Activated CD4-positive, alpha-beta memory T cell treated with anti-CD3 and anti-CD28 coated beads for 36 hours (primary cell): ENCODE measurements around the gene IQSEC1. TPM values are rescaled to one million over a fixed set of nuclear protein-coding genes. Genes with fewer than 3 reads are reported as not detected.
"Not testable (repeated sequence)": the region's sequence is repeated elsewhere in the genome, so short reads cannot be mapped to it uniquely, and the experiment has no call there.

Experiments used
- CTCF ChIA-PET: fragments of 350-600 bp; sonication (Branson Sonifier 250); formaldehyde crosslinking; loops from one replicate; lab custom pipeline; 2021; ENCODE audit warnings: antibody characterized with exemption, inconsistent platforms; lab: Charles Lee
- POLR2A ChIA-PET: fragments of 350-600 bp; sonication (Branson Sonifier 250); formaldehyde crosslinking; loops from one replicate; lab custom pipeline; 2021; ENCODE audit warnings: antibody characterized with exemption; lab: Charles Lee
- DNase-seq: peaks from one replicate; pipeline ENCODE4 v3.0.0-alpha.2; 2020
- H3K27ac Mint-ChIP-seq: one replicate; pipeline ENCODE4 v1.8.0; 2021; ENCODE audit warnings: mixed read lengths
- H3K27me3 Mint-ChIP-seq: one replicate; pipeline ENCODE4 v1.8.0; 2021; ENCODE audit warnings: mixed read lengths
- H3K36me3 Mint-ChIP-seq: one replicate; pipeline ENCODE4 v1.8.0; 2021; ENCODE audit warnings: mixed read lengths
- H3K4me1 Mint-ChIP-seq: one replicate; pipeline ENCODE4 v1.8.0; 2021; ENCODE audit warnings: low read depth, mixed read lengths
- H3K4me3 Mint-ChIP-seq: one replicate; pipeline ENCODE4 v1.8.0; 2021; ENCODE audit warnings: mild to moderate bottlenecking, mixed read lengths
- H3K9me3 Mint-ChIP-seq: one replicate; pipeline ENCODE4 v1.8.0; 2021; ENCODE audit warnings: mixed read lengths
- intact Hi-C: fragments of 100-400 bp; cut with micrococcal nuclease; formaldehyde crosslinking; loops from one replicate; pipeline ENCODE4 v1.15.1; 2023
- total RNA-seq, 2 experiments: library from RNA; stranded (reverse); gene quantifications; one replicate each; pipeline ENCODE4 v1.2.3, GENCODE V29; 2021

Gene IQSEC1
- total RNA-seq, 2 experiments from 2014 or later: 42.5 to 43.8 TPM

DNA sequence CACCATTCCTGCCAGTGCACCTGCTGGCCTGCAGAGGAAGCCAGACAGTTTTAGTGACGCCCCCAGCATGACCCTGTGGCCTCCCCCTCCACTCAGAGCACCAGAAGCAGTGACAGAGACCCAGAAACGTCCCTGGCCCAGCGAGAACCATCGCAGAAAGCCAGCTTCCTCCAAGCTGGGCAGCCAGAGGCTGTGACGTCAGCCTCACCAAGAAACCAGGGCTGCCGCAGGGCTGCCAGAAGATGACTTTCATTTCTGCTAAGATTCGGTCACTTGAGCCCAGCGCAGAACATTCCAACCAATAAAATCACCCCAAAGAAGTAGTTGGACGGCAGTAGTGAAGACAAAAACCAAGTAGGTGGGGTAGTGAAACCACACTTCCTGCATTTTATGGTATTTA, 202.3 kb downstream of the IQSEC1 start:
- CTCF ChIA-PET: interaction anchor here (0.6 to 1.3 kb wide), 3 partner anchors 18 to 29 kb away, joined by 3 to 4 read pairs (median 3); no protein-coding TSS in a partner anchor
- H3K4me1 Mint-ChIP-seq: peaks cover 13% of the 10 kb centered on the region

GRCh38 chr3:12869035-12869621, 204.1 kb downstream of the IQSEC1 start:
- intact Hi-C loops: loop anchor here (2.0 kb wide), 2 partner anchors 28 to 116 kb away; partner anchors contain the start of gene RPL32
- Mint-ChIP-seq H3K27me3 (peaks cover 19% of the 10 kb centered on the region), H3K4me1 (peaks cover 13% of the 10 kb centered on the region), H3K4me3 (no peak overlapping the region), H3K36me3 (no peaks in the 10 kb centered on the region), H3K9me3 (peaks cover 10% of the 10 kb centered on the region), H3K27ac (no peak overlapping the region)
- ChIA-PET POLR2A (interaction anchor here (1.2 kb wide), 1 partner anchor 27 kb away, joined by 3 read pairs; the partner anchor contains the start of gene RPL32), CTCF (interaction anchor here (1.0 to 3.3 kb wide), 5 partner anchors 14 to 126 kb away, joined by 3 to 28 read pairs (median 9); partner anchors contain the start of gene RPL32)
- DNase-seq: peak; percentile 61

More for the DNA sequence above, 202.3 kb downstream of the IQSEC1 start:
- Mint-ChIP-seq H3K27ac (no peak overlapping the region), H3K27me3 (peaks cover 23% of the 10 kb centered on the region), H3K4me3 (no peak overlapping the region), H3K36me3 (no peaks in the 10 kb centered on the region), H3K9me3 (no peaks in the 10 kb centered on the region)
- intact Hi-C loops: loop anchor here (10.0 kb wide), 1 partner anchor 956 kb away; no protein-coding TSS in a partner anchor
- DNase-seq: peak; percentile 32
- POLR2A ChIA-PET: no interaction called here

- Mint-ChIP-seq H3K36me3 (no peaks in the 10 kb centered on the region), H3K9me3 (peaks cover 10% of the 10 kb centered on the region), H3K27me3 (peaks cover 19% of the 10 kb centered on the region), H3K4me3 (peak overlapping the region; percentile 72), H3K4me1 (peaks cover 13% of the 10 kb centered on the region), H3K27ac (no peak overlapping the region)
- POLR2A ChIA-PET: interaction anchor here (1.2 kb wide), 1 partner anchor 27 kb away, joined by 3 read pairs; the partner anchor contains the start of gene RPL32
- DNase-seq: peak; percentile 78
- intact Hi-C loops: loop anchor here (1.0 to 2.0 kb wide), 3 partner anchors 24 to 116 kb away; partner anchors contain the start of gene RPL32
- CTCF ChIA-PET: interaction anchor here (0.7 to 3.3 kb wide), 13 partner anchors 8 to 127 kb away, joined by 3 to 28 read pairs (median 4); partner anchors contain the start of gene RPL32
Measured at GRCh38 chr3:12868039-12869034, 204.9 kb downstream of the IQSEC1 start.

GRCh38 chr3:12866836-12867235, 206.4 kb downstream of the IQSEC1 start:
- H3K4me3 Mint-ChIP-seq: no peak overlapping the region
- POLR2A ChIA-PET: no interaction called here
- no peaks in the 10 kb centered on the region for H3K36me3 Mint-ChIP-seq
- CTCF ChIA-PET: interaction anchor here (0.8 to 2.5 kb wide), 3 partner anchors 25 to 57 kb away, joined by 3 to 19 read pairs (median 4); partner anchors contain the start of gene RPL32
- H3K9me3 Mint-ChIP-seq: peaks cover 10% of the 10 kb centered on the region
- no peak overlapping the region for H3K27ac Mint-ChIP-seq
- H3K27me3 Mint-ChIP-seq: peaks cover 19% of the 10 kb centered on the region
- intact Hi-C loops: no loop called here
- no peak for DNase-seq
- H3K4me1 Mint-ChIP-seq: peaks cover 13% of the 10 kb centered on the region

- DNase-seq: no peak
- CTCF ChIA-PET: interaction anchor here (0.9 to 1.5 kb wide), 2 partner anchors 26 to 55 kb away, joined by 3 to 4 read pairs; no protein-coding TSS in a partner anchor
- Mint-ChIP-seq H3K4me1 (peaks cover 7% of the 10 kb centered on the region), H3K36me3 (no peaks in the 10 kb centered on the region), H3K27ac (no peak overlapping the region), H3K27me3 (peaks cover 14% of the 10 kb centered on the region), H3K4me3 (no peak overlapping the region), H3K9me3 (peaks cover 10% of the 10 kb centered on the region)
- intact Hi-C loops: no loop called here
- POLR2A ChIA-PET: no interaction called here
Measured at GRCh38 chr3:12865271-12865670, 208.0 kb downstream of the IQSEC1 start.

- Mint-ChIP-seq H3K9me3 (peaks cover 10% of the 10 kb centered on the region), H3K36me3 (no peaks in the 10 kb centered on the region), H3K4me3 (no peak overlapping the region), H3K4me1 (no peaks in the 10 kb centered on the region), H3K27ac (no peak overlapping the region), H3K27me3 (peaks cover 3% of the 10 kb centered on the region)
- no peak for DNase-seq
- CTCF ChIA-PET: interaction anchor here (0.7 to 1.2 kb wide), 2 partner anchors 21 to 122 kb away, joined by 3 to 4 read pairs; partner anchors contain the start of gene RPL32
- POLR2A ChIA-PET: no interaction called here
- intact Hi-C loops: no loop called here
Measured at GRCh38 chr3:12862387-12862786, 210.8 kb downstream of the IQSEC1 start.

DNA sequence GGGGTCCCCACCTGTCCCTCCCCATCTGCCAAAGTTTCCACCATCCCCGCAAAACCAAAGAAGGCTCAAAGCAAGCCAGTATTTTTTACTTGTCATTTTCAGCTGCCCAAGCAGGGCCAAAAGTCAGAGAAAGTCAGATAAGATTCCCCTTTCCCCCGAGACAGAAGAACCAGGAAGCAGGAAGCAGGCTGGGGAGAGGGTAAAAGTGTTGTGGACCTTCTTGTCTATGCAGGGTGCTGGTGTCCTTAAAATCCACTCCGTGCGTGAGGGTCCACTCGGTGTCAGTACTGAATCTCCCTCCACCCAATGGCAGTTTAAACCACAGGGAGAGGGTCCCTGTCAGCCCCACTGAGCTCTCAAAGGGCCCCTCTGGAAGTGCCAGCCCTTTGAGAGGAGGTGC, 211.6 kb downstream of the IQSEC1 start:
- POLR2A ChIA-PET: no interaction called here
- Mint-ChIP-seq H3K27ac (no peak overlapping the region), H3K4me3 (no peak overlapping the region), H3K4me1 (no peaks in the 10 kb centered on the region), H3K9me3 (peaks cover 10% of the 10 kb centered on the region), H3K27me3 (peaks cover 3% of the 10 kb centered on the region), H3K36me3 (no peaks in the 10 kb centered on the region)
- no peak for DNase-seq
- intact Hi-C loops: no loop called here
- CTCF ChIA-PET: no interaction called here

DNA sequence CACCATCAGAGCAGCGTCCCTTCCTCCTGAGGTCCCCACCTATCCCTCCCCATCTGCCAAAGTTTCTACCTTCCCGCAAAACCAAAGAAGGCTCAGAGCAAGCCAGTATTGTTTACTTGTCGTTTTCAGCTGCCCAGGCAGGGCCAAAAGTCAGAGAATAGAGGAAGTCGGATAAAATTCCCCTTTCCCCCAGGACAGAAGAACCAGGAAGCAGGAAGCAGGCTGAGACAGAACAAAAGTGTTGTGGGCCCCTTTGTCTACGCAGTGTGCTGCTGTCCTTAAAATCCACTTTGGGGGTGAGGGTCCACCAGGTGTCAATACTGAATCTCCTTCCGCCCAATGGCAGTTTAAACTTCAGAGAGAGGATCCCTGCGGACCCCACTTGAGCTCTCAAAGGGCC, 213.4 kb downstream of the IQSEC1 start:
- Mint-ChIP-seq H3K27ac (no peak overlapping the region), H3K4me3 (no peak overlapping the region), H3K4me1 (no peaks in the 10 kb centered on the region), H3K9me3 (no peaks in the 10 kb centered on the region), H3K36me3 (no peaks in the 10 kb centered on the region), H3K27me3 (peaks cover 4% of the 10 kb centered on the region)
- no peak for DNase-seq
- CTCF ChIA-PET: no interaction called here
- intact Hi-C loops: no loop called here
- POLR2A ChIA-PET: no interaction called here

DNA sequence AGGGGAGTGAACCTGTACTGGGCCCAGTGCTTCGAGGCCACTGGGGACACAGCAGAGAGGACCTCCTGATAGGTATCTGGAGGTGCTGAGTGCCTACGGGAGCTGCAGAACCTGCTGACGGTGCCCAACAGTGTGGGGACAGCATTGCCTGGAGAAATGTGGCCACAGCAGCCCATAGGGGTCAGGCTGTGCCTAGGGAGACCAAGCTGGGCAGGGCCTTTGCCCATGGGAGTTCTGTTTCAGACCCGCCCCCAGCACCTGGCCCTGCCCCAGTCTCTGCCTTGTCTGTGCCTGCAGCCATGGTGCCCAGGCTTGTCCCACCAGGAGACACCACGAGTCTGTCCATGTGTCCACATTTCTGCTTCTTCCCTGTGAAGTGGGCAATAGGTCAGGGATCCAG, 216.6 kb downstream of the IQSEC1 start:
- Mint-ChIP-seq H3K9me3 (no peaks in the 10 kb centered on the region), H3K4me1 (no peaks in the 10 kb centered on the region), H3K27ac (no peak overlapping the region), H3K4me3 (no peak overlapping the region), H3K36me3 (no peaks in the 10 kb centered on the region), H3K27me3 (peaks cover 6% of the 10 kb centered on the region)
- POLR2A ChIA-PET: no interaction called here
- CTCF ChIA-PET: interaction anchor here (1.5 to 1.9 kb wide), 2 partner anchors 11 to 15 kb away, joined by 5 to 7 read pairs; partner anchors contain the start of gene RPL32
- intact Hi-C loops: no loop called here
- DNase-seq: no peak

GRCh38 chr3:12854565-12854964, 218.7 kb downstream of the IQSEC1 start:
- CTCF ChIA-PET: interaction anchor here (1.9 to 3.7 kb wide), 2 partner anchors 13 kb away, joined by 5 to 12 read pairs; partner anchors contain the start of gene RPL32
- H3K9me3 Mint-ChIP-seq: no peaks in the 10 kb centered on the region
- H3K36me3 Mint-ChIP-seq: no peaks in the 10 kb centered on the region
- intact Hi-C loops: no loop called here
- H3K27me3 Mint-ChIP-seq: peaks cover 4% of the 10 kb centered on the region
- no peak overlapping the region for H3K27ac Mint-ChIP-seq
- DNase-seq: no peak
- H3K4me3 Mint-ChIP-seq: no peak overlapping the region
- POLR2A ChIA-PET: no interaction called here
- H3K4me1 Mint-ChIP-seq: no peaks in the 10 kb centered on the region

DNA sequence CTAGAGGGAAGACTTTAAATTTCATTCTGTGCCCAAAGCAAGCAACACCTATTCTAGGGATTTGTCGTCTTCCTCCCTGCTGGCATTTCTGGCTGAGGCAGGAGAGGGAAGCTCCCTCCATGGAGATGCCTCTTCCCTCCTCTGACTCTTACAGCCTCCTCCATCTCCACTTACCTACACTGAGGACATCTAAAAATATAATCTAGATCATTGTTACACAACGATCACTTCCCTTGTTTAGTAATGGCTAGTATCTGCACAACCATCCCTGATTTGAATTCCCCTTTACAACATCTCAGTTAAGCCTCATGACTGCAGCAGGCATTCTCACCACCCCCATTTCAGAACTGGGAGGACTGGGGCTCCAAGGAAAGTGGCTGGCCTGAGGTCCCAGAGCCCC, 219.4 kb downstream of the IQSEC1 start:
- H3K36me3 Mint-ChIP-seq, H3K27ac Mint-ChIP-seq, H3K9me3 Mint-ChIP-seq, DNase-seq, H3K27me3 Mint-ChIP-seq, POLR2A ChIA-PET, H3K4me3 Mint-ChIP-seq, H3K4me1 Mint-ChIP-seq, intact Hi-C loops: not testable (repeated sequence)
- CTCF ChIA-PET: interaction anchor here (1.3 to 3.7 kb wide), 2 partner anchors 12 to 14 kb away, joined by 3 to 12 read pairs; partner anchors contain the start of gene RPL32
